B cell (primary cell): ENCODE measurements around the gene SRGAP2C. TPM values are rescaled to one million over a fixed set of nuclear protein-coding genes. Genes with fewer than 3 reads are reported as not detected.
"Not testable (repeated sequence)": the region's sequence is repeated elsewhere in the genome, so short reads cannot be mapped to it uniquely, and the experiment has no call there.

ENCODE experiments used
- ATAC-seq: fragments of 200-7000 bp; cut with Tn5 transposase; one replicate; pipeline ENCODE4 v1.10.0; 2021; ENCODE audit warnings: low read depth, mild to moderate bottlenecking, moderate number of reproducible peaks, moderate library complexity
- CTCF ChIA-PET: fragments of 350-600 bp; sonication (Branson Sonifier 250); formaldehyde crosslinking; loops from one replicate; lab custom pipeline; 2021; ENCODE audit warnings: antibody characterized with exemption, inconsistent platforms; lab: Charles Lee
- POLR2A ChIA-PET: fragments of 350-600 bp; sonication (Branson Sonifier 250); formaldehyde crosslinking; loops from one replicate; lab custom pipeline; 2021; ENCODE audit warnings: antibody characterized with exemption; lab: Charles Lee
- DNase-seq: peaks from one replicate; pipeline ENCODE4 v3.0.0; 2013
- H2AFZ ChIP-seq: 2 replicates; pipeline ENCODE4 v1.6.1; 2012; ENCODE audit warnings: mild to moderate bottlenecking, low read depth, low read length; ENCODE audit not compliant: insufficient read depth, poor library complexity, severe bottlenecking
- H3K27ac ChIP-seq, 2 donors: 1 replicate in 1 of 2; 2 replicates in 1 of 2; pipeline ENCODE4 v1.5.1; 2012 to 2013; ENCODE audit warnings: low read length in 2 of 2, mild to moderate bottlenecking in 2 of 2, moderate library complexity in 1 of 2
- H3K27me3 ChIP-seq, 4 experiments: fragments of 200-600 bp in 1 of 4; sonication (generic) in 1 of 4; replicated peaks in 1 of 4; 1 replicate in 2 of 4; 2 replicates in 2 of 4; pipeline versions ENCODE4 v1.6.1 to v1.7.0; 2013 to 2016; ENCODE audit warnings: low read length in 3 of 4, mild to moderate bottlenecking in 2 of 4, mixed read lengths in 1 of 4, moderate library complexity in 1 of 4; ENCODE audit not compliant: insufficient read depth in 4 of 4, control insufficient read depth in 3 of 4; ENCODE audit errors: control extremely low read depth in 1 of 4
- H3K36me3 ChIP-seq, 2 experiments: replicated peaks in 1 of 2; 1 replicate in 1 of 2; 2 replicates in 1 of 2; pipeline versions ENCODE4 v1.6.1 to v1.7.1; 2013; ENCODE audit warnings: low read length in 1 of 2; ENCODE audit not compliant: insufficient read depth in 2 of 2, control insufficient read depth in 1 of 2; ENCODE audit errors: control extremely low read depth in 1 of 2, extremely low read depth in 1 of 2
- H3K4me1 ChIP-seq, 2 donors: fragments of 200-600 bp in 1 of 2; sonication (generic) in 1 of 2; 1 replicate in 1 of 2; 2 replicates in 1 of 2; pipeline versions ENCODE4 v1.5.1 to v1.6.1; 2013 to 2017; ENCODE audit warnings: low read length in 2 of 2; ENCODE audit not compliant: control insufficient read depth in 2 of 2, insufficient read depth in 2 of 2
- H3K4me2 ChIP-seq: replicated peaks from 2 replicates; pipeline ENCODE3; 2012; ENCODE audit warnings: mild to moderate bottlenecking, low read depth, low read length; ENCODE audit not compliant: poor library complexity, severe bottlenecking
- H3K4me3 ChIP-seq, 5 experiments: fragments of 200-600 bp in 1 of 5; sonication (generic) in 1 of 5; 1 replicate in 3 of 5; 2 replicates in 2 of 5; pipeline versions ENCODE4 v1.5.1 to v1.7.0; 2011 to 2016; ENCODE audit warnings: low read length in 4 of 5, mild to moderate bottlenecking in 4 of 5, low read depth in 2 of 5, control low read depth in 1 of 5, moderate library complexity in 1 of 5; ENCODE audit not compliant: insufficient read depth in 1 of 5; ENCODE audit errors: control extremely low read depth in 1 of 5, extremely low read depth in 1 of 5
- H3K79me2 ChIP-seq: fragments of 200-600 bp; sonication (generic); one replicate; pipeline ENCODE4 v1.6.0; 2016; ENCODE audit warnings: low read length; ENCODE audit not compliant: control insufficient read depth, insufficient read depth
- H3K9ac ChIP-seq: fragments of 200-600 bp; sonication (generic); 2 replicates; pipeline ENCODE4 v1.6.1; 2017; ENCODE audit warnings: mild to moderate bottlenecking, low read length, moderate library complexity
- H3K9me3 ChIP-seq, 3 donors: one replicate each; pipeline versions ENCODE4 v1.6.1 to v1.7.1; 2013; ENCODE audit warnings: low read length in 2 of 3; ENCODE audit not compliant: control insufficient read depth in 2 of 3, insufficient read depth in 1 of 3; ENCODE audit errors: control extremely low read depth in 1 of 3
- H4K20me1 ChIP-seq: 2 replicates; pipeline ENCODE4 v1.6.0; 2012; ENCODE audit warnings: mild to moderate bottlenecking, low read length; ENCODE audit not compliant: insufficient read depth, control insufficient read depth, poor library complexity, severe bottlenecking
- H3K27ac Mint-ChIP-seq: one replicate; pipeline ENCODE4 v1.8.0; 2021; ENCODE audit warnings: mixed read lengths
- H3K27me3 Mint-ChIP-seq: one replicate; pipeline ENCODE4 v1.8.0; 2021; ENCODE audit warnings: mixed read lengths
- H3K4me1 Mint-ChIP-seq: one replicate; pipeline ENCODE4 v1.8.0; 2021; ENCODE audit warnings: mixed read lengths
- H3K4me3 Mint-ChIP-seq: one replicate; pipeline ENCODE4 v1.8.0; 2021; ENCODE audit warnings: mixed read lengths
- H3K9me3 Mint-ChIP-seq: one replicate; pipeline ENCODE4 v1.8.0; 2022; ENCODE audit warnings: mixed read lengths; ENCODE audit not compliant: insufficient read depth
- WGBS: methylation state at CpG from one replicate; pipeline ENCODE4 v1.1.5; 2013; ENCODE audit warnings: missing lambda C conversion rate; ENCODE audit not compliant: insufficient coverage; 5-methylcytosine and 5-hydroxymethylcytosine counted together
- intact Hi-C: fragments of 100-400 bp; cut with micrococcal nuclease; formaldehyde crosslinking; loops from one replicate; pipeline ENCODE4 v1.10.0; 2022
- polyA plus RNA-seq: library from polyadenylated mRNA; depleted of rRNA; stranded (reverse); fragments of >200 nt; gene quantifications from 2 replicates; pipeline ENCODE4 v1.2.3, GENCODE V29; 2012
- total RNA-seq, 2 donors: library from RNA; stranded (reverse); fragments of 120-200 nt in 1 of 2; gene quantifications; 1 replicate in 1 of 2; 2 replicates in 1 of 2; pipeline versions ENCODE4 v1.2.3 to v1.2.4, GENCODE V29; 2013 to 2022

Gene SRGAP2C
- total and polyA plus RNA-seq, 2 donors (not counting 1 experiment from before 2014, with no cell fraction given), result 2.2 to 40.7 TPM

GRCh38 chr1:121337958-121338357 lies 153.2 kb downstream of the SRGAP2C start:
- H2AFZ ChIP-seq, ATAC-seq, H3K27me3 Mint-ChIP-seq, H4K20me1 ChIP-seq, H3K4me3 ChIP-seq, H3K9me3 Mint-ChIP-seq, H3K9ac ChIP-seq, H3K4me1 Mint-ChIP-seq, H3K36me3 ChIP-seq, H3K27ac Mint-ChIP-seq, H3K4me1 ChIP-seq, H3K4me2 ChIP-seq, intact Hi-C loops, CTCF ChIA-PET, H3K9me3 ChIP-seq, POLR2A ChIA-PET, H3K4me3 Mint-ChIP-seq, H3K79me2 ChIP-seq, H3K27me3 ChIP-seq, H3K27ac ChIP-seq, DNase-seq: not testable (repeated sequence)
- WGBS, result no CpG with 5 or more reads among the region's 1 CpG

- H2AFZ ChIP-seq, H4K20me1 ChIP-seq, H3K27me3 ChIP-seq, DNase-seq, H3K27ac ChIP-seq, H3K9me3 ChIP-seq, H3K4me1 ChIP-seq, H3K4me2 ChIP-seq, CTCF ChIA-PET, H3K4me3 Mint-ChIP-seq, H3K36me3 ChIP-seq, H3K27ac Mint-ChIP-seq, POLR2A ChIA-PET, intact Hi-C loops, H3K79me2 ChIP-seq, H3K4me1 Mint-ChIP-seq, H3K9ac ChIP-seq, H3K27me3 Mint-ChIP-seq, H3K9me3 Mint-ChIP-seq, H3K4me3 ChIP-seq, ATAC-seq: not testable (repeated sequence)
- no CpG with 5 or more reads among the region's 2 CpGs for WGBS
These were observed 154.8 kb downstream of the SRGAP2C start for GRCh38 chr1:121339611-121340010.

- H3K27me3 ChIP-seq, H4K20me1 ChIP-seq, H3K4me3 Mint-ChIP-seq, ATAC-seq, intact Hi-C loops, H3K4me2 ChIP-seq, H3K9me3 ChIP-seq, H3K4me3 ChIP-seq, H3K4me1 ChIP-seq, DNase-seq, H3K4me1 Mint-ChIP-seq, H3K27ac Mint-ChIP-seq, H2AFZ ChIP-seq, H3K27ac ChIP-seq, H3K9ac ChIP-seq, H3K9me3 Mint-ChIP-seq, H3K27me3 Mint-ChIP-seq, H3K36me3 ChIP-seq, CTCF ChIA-PET, POLR2A ChIA-PET, H3K79me2 ChIP-seq: not testable (repeated sequence)
- WGBS, result no CpG with 5 or more reads among the region's 3 CpGs
These were observed 158.6 kb downstream of the SRGAP2C start for GRCh38 chr1:121343311-121343906.

- H3K36me3 ChIP-seq, H3K4me3 Mint-ChIP-seq, H2AFZ ChIP-seq, ATAC-seq, POLR2A ChIA-PET, H3K4me1 Mint-ChIP-seq, H3K27ac ChIP-seq, intact Hi-C loops, CTCF ChIA-PET, DNase-seq, H3K4me1 ChIP-seq, H3K27me3 Mint-ChIP-seq, H3K27ac Mint-ChIP-seq, H3K4me2 ChIP-seq, H4K20me1 ChIP-seq, H3K4me3 ChIP-seq, H3K79me2 ChIP-seq, H3K27me3 ChIP-seq, H3K9me3 ChIP-seq, H3K9me3 Mint-ChIP-seq, H3K9ac ChIP-seq: not testable (repeated sequence)
- no CpG with 5 or more reads among the region's 3 CpGs for WGBS
These were observed 159.6 kb downstream of the SRGAP2C start for GRCh38 chr1:121344355-121344754.
